HEK293 (cell line): ENCODE data around the gene AXIN1.

ENCODE experiments used
- GLIS1 ChIP-seq: fragments of 450-650 bp; formaldehyde crosslinking; IDR thresholded peaks from 2 replicates; pipeline ENCODE4 v1.5.1; 2016; ENCODE audit warnings: missing biosample characterization, missing genetic modification characterization
- ZBTB21 ChIP-seq: fragments of 450-650 bp; formaldehyde crosslinking; IDR thresholded peaks from 2 replicates; pipeline ENCODE4 v1.5.1; 2017; ENCODE audit warnings: missing biosample characterization, missing genetic modification characterization
- ZIC2 ChIP-seq: fragments of 450-650 bp; formaldehyde crosslinking; IDR thresholded peaks from 2 replicates; pipeline ENCODE4 v1.5.1; 2016; ENCODE audit warnings: missing biosample characterization, missing genetic modification characterization
- ZNF10 ChIP-seq: fragments of 450-650 bp; formaldehyde crosslinking; IDR thresholded peaks from 2 replicates; pipeline ENCODE4 v1.5.1; 2017; ENCODE audit warnings: missing biosample characterization, missing genetic modification characterization
- ZNF211 ChIP-seq: fragments of 450-650 bp; formaldehyde crosslinking; IDR thresholded peaks from 2 replicates; pipeline ENCODE4 v1.5.1; 2016; ENCODE audit warnings: low read depth, missing biosample characterization, missing genetic modification characterization
- ZNF366 ChIP-seq: fragments of 450-650 bp; formaldehyde crosslinking; conservative IDR thresholded peaks from 2 replicates; pipeline ENCODE4 v1.5.1; 2016; ENCODE audit warnings: missing biosample characterization, missing genetic modification characterization
- ZNF473 ChIP-seq: fragments of 450-650 bp; formaldehyde crosslinking; IDR thresholded peaks from 2 replicates; pipeline ENCODE4 v1.5.1; 2017; ENCODE audit warnings: missing biosample characterization, missing genetic modification characterization
- ZNF544 ChIP-seq: fragments of 450-650 bp; formaldehyde crosslinking; IDR thresholded peaks from 2 replicates; pipeline ENCODE4 v1.5.0; 2017; ENCODE audit warnings: missing biosample characterization, missing genetic modification characterization
- ZNF548 ChIP-seq: fragments of 450-650 bp; formaldehyde crosslinking; IDR thresholded peaks from 2 replicates; pipeline ENCODE4 v1.5.1; 2016; ENCODE audit warnings: missing biosample characterization, missing genetic modification characterization
- ZNF785 ChIP-seq: fragments of 450-650 bp; formaldehyde crosslinking; IDR thresholded peaks from 2 replicates; pipeline ENCODE4 v1.5.1; 2016; ENCODE audit warnings: missing biosample characterization, missing genetic modification characterization
- ZNF843 ChIP-seq: fragments of 450-650 bp; formaldehyde crosslinking; IDR thresholded peaks from 2 replicates; pipeline ENCODE4 v1.5.1; 2016; ENCODE audit warnings: missing biosample characterization, missing genetic modification characterization
- TF ChIP-seq, protein P1 (sequence below): fragments of 450-650 bp; formaldehyde crosslinking; IDR thresholded peaks from 2 replicates; pipeline ENCODE4 v1.5.1; 2016; ENCODE audit warnings: missing biosample characterization, missing genetic modification characterization
- TF ChIP-seq, protein P2 (sequence below): fragments of 450-650 bp; formaldehyde crosslinking; conservative IDR thresholded peaks from 2 replicates; pipeline ENCODE4 v1.5.1; 2016; ENCODE audit warnings: low read depth, missing biosample characterization, missing genetic modification characterization
- TF ChIP-seq, protein P3 (sequence below): fragments of 450-650 bp; formaldehyde crosslinking; IDR thresholded peaks from 2 replicates; pipeline ENCODE4 v1.5.1; 2017; ENCODE audit warnings: missing biosample characterization, mild to moderate bottlenecking, missing genetic modification characterization, moderate library complexity
- TF ChIP-seq, protein P4 (sequence below): fragments of 450-650 bp; formaldehyde crosslinking; IDR thresholded peaks from 2 replicates; pipeline ENCODE4 v1.5.1; 2016; ENCODE audit warnings: missing biosample characterization, missing genetic modification characterization
- TF ChIP-seq, protein P5 (sequence below): fragments of 450-650 bp; formaldehyde crosslinking; IDR thresholded peaks from 2 replicates; pipeline ENCODE4 v1.5.1; 2016; ENCODE audit warnings: missing biosample characterization, missing genetic modification characterization, borderline replicate concordance
- TF ChIP-seq, protein P6 (sequence below): fragments of 450-650 bp; formaldehyde crosslinking; IDR thresholded peaks from 2 replicates; pipeline ENCODE4 v1.5.1; 2016; ENCODE audit warnings: missing biosample characterization, missing genetic modification characterization, borderline replicate concordance

The AXIN1 gene

DNA sequence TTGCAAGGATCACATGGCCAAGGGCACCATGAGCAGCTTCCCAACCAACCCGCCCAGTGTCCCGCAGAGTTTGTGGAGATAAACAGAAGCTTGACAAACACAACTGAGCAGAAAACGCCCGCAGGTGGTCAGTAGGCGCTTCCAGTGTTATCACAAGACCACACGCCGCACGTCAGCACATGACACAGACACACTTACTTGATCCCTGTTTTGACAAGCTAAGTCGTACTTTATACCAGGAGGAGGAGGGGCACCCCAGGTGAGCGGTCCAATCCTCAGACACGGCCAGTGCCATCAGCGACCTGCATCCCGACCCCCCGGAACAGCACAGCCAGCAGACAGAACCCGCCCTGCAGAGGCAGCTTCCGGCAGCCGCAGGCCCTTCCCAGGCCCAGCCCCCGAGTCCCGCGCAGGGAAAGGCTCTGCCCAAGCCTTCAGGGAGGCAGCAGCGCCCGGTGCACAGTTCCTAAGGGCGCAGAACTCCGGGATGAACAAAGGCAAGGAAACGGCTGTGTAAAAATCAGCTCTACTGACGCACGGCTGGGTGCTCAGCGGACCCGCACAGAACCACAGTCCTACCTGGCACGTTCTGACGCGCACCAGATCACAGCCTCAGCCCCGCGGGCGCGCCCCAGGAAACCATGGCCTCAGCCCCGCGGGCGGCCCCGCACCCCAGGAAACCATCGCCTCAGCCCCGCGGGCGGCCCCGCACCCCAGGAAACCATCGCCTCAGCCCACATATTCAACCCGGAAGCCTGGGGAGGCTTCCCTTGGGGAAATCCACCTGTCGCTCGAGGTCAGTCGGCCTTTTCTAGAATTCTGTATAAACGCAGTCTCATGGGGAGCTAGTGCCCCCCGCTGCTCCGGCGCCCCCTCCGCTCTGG, 27.8 kb downstream of the AXIN1 start (continued):
- TF ChIP-seq, protein P1, sequence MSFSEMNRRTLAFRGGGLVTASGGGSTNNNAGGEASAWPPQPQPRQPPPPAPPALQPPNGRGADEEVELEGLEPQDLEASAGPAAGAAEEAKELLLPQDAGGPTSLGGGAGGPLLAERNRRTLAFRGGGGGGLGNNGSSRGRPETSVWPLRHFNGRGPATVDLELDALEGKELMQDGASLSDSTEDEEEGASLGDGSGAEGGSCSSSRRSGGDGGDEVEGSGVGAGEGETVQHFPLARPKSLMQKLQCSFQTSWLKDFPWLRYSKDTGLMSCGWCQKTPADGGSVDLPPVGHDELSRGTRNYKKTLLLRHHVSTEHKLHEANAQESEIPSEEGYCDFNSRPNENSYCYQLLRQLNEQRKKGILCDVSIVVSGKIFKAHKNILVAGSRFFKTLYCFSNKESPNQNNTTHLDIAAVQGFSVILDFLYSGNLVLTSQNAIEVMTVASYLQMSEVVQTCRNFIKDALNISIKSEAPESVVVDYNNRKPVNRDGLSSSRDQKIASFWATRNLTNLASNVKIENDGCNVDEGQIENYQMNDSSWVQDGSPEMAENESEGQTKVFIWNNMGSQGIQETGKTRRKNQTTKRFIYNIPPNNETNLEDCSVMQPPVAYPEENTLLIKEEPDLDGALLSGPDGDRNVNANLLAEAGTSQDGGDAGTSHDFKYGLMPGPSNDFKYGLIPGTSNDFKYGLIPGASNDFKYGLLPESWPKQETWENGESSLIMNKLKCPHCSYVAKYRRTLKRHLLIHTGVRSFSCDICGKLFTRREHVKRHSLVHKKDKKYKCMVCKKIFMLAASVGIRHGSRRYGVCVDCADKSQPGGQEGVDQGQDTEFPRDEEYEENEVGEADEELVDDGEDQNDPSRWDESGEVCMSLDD (tag by site-specific recombination) = no peak
- TF ChIP-seq GLIS1 (tag by site-specific recombination) = peak; percentile 98
- no peak for TF ChIP-seq ZNF473 (tag by site-specific recombination)
- TF ChIP-seq ZNF544 (tag by site-specific recombination) = no peak
- peak; percentile 97 for TF ChIP-seq ZIC2 (tag by site-specific recombination)
- peak; percentile 77 for TF ChIP-seq ZNF10 (tag by site-specific recombination)
- TF ChIP-seq, protein P2, sequence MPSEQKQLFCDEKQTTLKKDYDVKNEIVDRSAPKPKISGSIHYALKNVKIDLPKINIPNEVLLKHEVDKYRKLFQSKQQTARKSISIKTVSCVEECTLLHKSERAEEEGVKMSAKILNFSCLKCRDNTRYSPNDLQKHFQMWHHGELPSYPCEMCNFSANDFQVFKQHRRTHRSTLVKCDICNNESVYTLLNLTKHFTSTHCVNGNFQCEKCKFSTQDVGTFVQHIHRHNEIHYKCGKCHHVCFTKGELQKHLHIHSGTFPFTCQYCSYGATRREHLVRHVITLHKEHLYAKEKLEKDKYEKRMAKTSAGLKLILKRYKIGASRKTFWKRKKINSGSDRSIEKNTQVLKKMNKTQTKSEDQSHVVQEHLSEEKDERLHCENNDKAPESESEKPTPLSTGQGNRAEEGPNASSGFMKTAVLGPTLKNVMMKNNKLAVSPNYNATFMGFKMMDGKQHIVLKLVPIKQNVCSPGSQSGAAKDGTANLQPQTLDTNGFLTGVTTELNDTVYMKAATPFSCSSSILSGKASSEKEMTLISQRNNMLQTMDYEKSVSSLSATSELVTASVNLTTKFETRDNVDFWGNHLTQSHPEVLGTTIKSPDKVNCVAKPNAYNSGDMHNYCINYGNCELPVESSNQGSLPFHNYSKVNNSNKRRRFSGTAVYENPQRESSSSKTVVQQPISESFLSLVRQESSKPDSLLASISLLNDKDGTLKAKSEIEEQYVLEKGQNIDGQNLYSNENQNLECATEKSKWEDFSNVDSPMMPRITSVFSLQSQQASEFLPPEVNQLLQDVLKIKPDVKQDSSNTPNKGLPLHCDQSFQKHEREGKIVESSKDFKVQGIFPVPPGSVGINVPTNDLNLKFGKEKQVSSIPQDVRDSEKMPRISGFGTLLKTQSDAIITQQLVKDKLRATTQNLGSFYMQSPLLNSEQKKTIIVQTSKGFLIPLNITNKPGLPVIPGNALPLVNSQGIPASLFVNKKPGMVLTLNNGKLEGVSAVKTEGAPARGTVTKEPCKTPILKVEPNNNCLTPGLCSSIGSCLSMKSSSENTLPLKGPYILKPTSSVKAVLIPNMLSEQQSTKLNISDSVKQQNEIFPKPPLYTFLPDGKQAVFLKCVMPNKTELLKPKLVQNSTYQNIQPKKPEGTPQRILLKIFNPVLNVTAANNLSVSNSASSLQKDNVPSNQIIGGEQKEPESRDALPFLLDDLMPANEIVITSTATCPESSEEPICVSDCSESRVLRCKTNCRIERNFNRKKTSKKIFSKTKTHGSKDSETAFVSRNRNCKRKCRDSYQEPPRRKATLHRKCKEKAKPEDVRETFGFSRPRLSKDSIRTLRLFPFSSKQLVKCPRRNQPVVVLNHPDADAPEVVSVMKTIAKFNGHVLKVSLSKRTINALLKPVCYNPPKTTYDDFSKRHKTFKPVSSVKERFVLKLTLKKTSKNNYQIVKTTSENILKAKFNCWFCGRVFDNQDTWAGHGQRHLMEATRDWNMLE (tag by site-specific recombination) = 0 out of 2 replicates have a peak, but pooled peaks have one; percentile 21
- no peak for TF ChIP-seq ZNF548 (tag by site-specific recombination)
- TF ChIP-seq, protein P3, sequence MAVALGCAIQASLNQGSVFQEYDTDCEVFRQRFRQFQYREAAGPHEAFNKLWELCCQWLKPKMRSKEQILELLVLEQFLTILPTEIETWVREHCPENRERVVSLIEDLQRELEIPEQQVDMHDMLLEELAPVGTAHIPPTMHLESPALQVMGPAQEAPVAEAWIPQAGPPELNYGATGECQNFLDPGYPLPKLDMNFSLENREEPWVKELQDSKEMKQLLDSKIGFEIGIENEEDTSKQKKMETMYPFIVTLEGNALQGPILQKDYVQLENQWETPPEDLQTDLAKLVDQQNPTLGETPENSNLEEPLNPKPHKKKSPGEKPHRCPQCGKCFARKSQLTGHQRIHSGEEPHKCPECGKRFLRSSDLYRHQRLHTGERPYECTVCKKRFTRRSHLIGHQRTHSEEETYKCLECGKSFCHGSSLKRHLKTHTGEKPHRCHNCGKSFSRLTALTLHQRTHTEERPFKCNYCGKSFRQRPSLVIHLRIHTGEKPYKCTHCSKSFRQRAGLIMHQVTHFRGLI (tag by site-specific recombination) = peak; percentile 55
- peak; percentile 96 for TF ChIP-seq ZNF843
- TF ChIP-seq, protein P4, sequence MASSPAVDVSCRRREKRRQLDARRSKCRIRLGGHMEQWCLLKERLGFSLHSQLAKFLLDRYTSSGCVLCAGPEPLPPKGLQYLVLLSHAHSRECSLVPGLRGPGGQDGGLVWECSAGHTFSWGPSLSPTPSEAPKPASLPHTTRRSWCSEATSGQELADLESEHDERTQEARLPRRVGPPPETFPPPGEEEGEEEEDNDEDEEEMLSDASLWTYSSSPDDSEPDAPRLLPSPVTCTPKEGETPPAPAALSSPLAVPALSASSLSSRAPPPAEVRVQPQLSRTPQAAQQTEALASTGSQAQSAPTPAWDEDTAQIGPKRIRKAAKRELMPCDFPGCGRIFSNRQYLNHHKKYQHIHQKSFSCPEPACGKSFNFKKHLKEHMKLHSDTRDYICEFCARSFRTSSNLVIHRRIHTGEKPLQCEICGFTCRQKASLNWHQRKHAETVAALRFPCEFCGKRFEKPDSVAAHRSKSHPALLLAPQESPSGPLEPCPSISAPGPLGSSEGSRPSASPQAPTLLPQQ = peak; percentile 50; the same call in 1 of the 2 replicates
- no peak for TF ChIP-seq ZNF785
- TF ChIP-seq, protein P5, sequence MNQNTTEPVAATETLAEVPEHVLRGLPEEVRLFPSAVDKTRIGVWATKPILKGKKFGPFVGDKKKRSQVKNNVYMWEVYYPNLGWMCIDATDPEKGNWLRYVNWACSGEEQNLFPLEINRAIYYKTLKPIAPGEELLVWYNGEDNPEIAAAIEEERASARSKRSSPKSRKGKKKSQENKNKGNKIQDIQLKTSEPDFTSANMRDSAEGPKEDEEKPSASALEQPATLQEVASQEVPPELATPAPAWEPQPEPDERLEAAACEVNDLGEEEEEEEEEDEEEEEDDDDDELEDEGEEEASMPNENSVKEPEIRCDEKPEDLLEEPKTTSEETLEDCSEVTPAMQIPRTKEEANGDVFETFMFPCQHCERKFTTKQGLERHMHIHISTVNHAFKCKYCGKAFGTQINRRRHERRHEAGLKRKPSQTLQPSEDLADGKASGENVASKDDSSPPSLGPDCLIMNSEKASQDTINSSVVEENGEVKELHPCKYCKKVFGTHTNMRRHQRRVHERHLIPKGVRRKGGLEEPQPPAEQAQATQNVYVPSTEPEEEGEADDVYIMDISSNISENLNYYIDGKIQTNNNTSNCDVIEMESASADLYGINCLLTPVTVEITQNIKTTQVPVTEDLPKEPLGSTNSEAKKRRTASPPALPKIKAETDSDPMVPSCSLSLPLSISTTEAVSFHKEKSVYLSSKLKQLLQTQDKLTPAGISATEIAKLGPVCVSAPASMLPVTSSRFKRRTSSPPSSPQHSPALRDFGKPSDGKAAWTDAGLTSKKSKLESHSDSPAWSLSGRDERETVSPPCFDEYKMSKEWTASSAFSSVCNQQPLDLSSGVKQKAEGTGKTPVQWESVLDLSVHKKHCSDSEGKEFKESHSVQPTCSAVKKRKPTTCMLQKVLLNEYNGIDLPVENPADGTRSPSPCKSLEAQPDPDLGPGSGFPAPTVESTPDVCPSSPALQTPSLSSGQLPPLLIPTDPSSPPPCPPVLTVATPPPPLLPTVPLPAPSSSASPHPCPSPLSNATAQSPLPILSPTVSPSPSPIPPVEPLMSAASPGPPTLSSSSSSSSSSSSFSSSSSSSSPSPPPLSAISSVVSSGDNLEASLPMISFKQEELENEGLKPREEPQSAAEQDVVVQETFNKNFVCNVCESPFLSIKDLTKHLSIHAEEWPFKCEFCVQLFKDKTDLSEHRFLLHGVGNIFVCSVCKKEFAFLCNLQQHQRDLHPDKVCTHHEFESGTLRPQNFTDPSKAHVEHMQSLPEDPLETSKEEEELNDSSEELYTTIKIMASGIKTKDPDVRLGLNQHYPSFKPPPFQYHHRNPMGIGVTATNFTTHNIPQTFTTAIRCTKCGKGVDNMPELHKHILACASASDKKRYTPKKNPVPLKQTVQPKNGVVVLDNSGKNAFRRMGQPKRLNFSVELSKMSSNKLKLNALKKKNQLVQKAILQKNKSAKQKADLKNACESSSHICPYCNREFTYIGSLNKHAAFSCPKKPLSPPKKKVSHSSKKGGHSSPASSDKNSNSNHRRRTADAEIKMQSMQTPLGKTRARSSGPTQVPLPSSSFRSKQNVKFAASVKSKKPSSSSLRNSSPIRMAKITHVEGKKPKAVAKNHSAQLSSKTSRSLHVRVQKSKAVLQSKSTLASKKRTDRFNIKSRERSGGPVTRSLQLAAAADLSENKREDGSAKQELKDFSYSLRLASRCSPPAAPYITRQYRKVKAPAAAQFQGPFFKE (tag by site-specific recombination) = no peak
- 0 out of 2 replicates have a peak, but pooled peaks have one; percentile 16 for TF ChIP-seq ZNF366 (tag by site-specific recombination)
- TF ChIP-seq, protein P6, sequence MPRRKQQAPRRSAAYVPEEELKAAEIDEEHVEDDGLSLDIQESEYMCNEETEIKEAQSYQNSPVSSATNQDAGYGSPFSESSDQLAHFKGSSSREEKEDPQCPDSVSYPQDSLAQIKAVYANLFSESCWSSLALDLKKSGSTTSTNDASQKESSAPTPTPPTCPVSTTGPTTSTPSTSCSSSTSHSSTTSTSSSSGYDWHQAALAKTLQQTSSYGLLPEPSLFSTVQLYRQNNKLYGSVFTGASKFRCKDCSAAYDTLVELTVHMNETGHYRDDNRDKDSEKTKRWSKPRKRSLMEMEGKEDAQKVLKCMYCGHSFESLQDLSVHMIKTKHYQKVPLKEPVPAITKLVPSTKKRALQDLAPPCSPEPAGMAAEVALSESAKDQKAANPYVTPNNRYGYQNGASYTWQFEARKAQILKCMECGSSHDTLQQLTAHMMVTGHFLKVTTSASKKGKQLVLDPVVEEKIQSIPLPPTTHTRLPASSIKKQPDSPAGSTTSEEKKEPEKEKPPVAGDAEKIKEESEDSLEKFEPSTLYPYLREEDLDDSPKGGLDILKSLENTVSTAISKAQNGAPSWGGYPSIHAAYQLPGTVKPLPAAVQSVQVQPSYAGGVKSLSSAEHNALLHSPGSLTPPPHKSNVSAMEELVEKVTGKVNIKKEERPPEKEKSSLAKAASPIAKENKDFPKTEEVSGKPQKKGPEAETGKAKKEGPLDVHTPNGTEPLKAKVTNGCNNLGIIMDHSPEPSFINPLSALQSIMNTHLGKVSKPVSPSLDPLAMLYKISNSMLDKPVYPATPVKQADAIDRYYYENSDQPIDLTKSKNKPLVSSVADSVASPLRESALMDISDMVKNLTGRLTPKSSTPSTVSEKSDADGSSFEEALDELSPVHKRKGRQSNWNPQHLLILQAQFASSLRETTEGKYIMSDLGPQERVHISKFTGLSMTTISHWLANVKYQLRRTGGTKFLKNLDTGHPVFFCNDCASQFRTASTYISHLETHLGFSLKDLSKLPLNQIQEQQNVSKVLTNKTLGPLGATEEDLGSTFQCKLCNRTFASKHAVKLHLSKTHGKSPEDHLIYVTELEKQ = peak; percentile 87
- peak; percentile 68; the same call in 1 of the 2 replicates for TF ChIP-seq ZBTB21 (tag by site-specific recombination)
- TF ChIP-seq ZNF211 (tag by site-specific recombination) = no peak
